ENCODE data around the gene CIAO2B.

The CIAO2B gene

DNA sequence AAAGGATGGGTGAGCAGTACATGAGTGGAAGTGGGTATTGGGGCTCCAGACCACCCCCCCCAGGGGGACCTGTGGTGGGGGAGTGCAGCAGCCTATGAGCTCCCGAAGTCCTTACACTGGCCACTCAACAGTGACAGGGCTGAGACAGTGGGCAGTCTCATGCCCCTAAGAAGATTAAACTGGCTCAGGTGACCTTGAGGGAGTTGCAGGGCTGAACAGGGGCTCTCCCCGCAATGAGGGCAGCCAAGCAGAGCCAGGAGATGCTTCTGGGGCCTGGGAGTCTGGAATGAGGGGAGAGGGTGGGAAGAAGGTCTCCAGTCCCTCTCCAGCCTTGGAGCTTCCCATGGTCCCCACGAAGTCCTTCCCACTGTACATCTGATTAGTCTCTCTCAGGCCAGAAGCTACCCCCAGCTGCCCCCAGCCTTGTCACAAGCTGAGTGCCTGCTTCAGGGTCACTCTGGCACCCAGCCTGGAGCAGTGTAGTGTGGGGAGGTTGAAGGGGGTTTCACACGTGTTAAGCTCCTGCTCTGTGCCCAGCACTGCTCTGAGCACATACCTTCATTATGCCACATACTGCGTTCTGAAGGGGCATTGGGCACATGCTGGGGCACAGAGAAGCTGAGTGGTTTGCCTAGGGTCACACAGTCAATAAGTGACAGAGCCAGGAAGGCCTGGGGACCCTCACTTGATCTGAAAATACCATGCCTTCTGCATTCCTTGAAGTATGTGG lies 14.5 kb downstream of the CIAO2B start:
- DNase-seq (ENCODE audit: low spot score) = no peak

- DNase-seq (ENCODE audit: low spot score) = no peak
Observed at GRCh38 chr16:66918803-66919568, 15.2 kb downstream of the CIAO2B start, which contains the start of gene CDH16. CDH16 (minus strand) TSS chr16:66918885; CDS start chr16:66918065, 820 bp downstream.

- no peak for DNase-seq (ENCODE audit: low spot score)
Observed at GRCh38 chr16:66918355-66918754, 15.8 kb downstream of the CIAO2B start.

DNA sequence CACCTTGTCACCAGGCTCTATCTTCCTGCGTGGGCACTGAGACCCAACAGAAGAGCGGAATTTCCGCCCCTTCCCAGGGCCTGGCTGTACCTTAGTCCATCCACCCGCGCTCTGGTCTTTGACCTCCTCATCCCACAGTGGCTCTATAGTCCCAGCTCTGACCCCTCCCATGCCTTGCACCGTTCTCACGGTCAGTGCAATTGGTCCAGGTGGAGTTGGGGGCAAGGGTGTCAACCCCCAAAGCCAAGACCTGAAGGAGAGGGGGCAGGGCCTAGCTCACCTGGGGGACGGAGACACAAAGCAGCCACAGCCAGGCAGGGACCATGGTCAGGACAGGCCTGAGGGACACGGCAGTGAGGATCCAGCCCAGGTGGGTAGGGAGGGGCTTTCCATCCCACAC lies 16.5 kb downstream of the CIAO2B start:
- no peak for DNase-seq (ENCODE audit: low spot score)

GRCh38 chr16:66916518-66916917 lies 17.7 kb downstream of the CIAO2B start:
- no peak for DNase-seq (ENCODE audit: low spot score)

- DNase-seq (ENCODE audit: low spot score) = no peak
Observed at GRCh38 chr16:66915041-66915440, 19.2 kb downstream of the CIAO2B start.

GRCh38 chr16:66914541-66914940 lies 19.7 kb downstream of the CIAO2B start:
- DNase-seq (ENCODE audit: low spot score) = no peak

- no peak for DNase-seq (ENCODE audit: low spot score)
Observed at GRCh38 chr16:66913711-66914110, 20.5 kb downstream of the CIAO2B start.

- DNase-seq (ENCODE audit: low spot score) = no peak
Observed at GRCh38 chr16:66913081-66913480, 21.1 kb downstream of the CIAO2B start.

- DNase-seq (ENCODE audit: low spot score) = no peak
Observed at GRCh38 chr16:66911801-66912200, 22.4 kb downstream of the CIAO2B start.

DNA sequence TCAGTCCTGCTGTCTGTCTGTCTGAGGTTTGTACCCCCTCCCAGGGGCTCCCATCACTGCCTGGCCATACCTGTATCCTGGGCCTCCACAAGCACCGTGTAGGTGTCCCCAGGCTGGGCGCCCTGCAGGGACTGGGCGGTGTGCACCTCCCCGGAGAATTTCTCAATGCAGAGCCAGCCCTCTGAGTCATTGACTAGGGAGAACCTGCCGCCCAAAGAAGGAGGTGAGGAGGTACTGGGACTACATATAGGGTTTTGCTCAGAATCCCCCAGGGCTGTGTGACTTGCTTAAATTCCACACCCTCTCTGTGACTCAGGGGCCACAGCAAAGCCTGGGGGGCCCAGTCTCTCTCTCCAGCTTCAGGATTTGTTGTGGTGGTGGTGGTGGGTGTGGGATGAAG lies 23.1 kb downstream of the CIAO2B start:
- no peak for DNase-seq (ENCODE audit: low spot score)

DNA sequence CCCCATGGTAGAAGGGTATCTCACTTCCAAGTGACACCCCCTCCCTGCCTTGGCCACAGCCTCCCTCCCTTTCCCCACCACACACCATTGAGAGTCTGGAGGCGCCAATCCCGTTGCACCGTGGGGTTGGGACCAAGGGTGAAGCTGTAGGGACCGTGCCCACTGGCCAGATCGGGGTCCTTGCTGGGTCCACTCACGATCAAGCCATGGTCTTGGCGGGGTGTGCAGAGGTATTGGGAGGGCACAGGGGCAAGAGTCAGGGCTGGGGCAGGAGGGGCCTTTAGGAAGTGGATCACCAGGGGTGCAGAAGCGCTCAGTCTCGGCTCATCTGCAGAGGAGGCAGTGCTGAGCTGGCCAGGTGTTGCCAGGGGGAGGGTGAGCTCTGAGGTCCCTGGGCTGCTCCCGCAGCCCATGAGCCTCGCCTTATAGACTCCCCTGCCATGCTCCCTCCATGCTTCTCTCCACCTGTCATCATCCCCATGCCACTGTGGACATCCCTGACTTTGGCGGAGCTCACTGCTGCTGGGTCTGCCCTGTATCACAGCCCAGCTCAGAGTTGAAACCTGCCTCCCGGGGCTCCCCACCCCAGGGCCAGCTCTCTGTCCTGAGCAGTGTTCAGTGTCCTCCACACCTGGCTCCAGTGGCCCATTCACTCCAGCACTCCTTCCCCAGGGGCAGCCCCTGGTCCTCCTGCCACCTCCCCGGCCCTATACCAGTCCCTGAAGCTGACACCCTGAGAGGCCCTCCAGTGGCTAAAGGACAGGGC lies 23.8 kb downstream of the CIAO2B start:
- DNase-seq (ENCODE audit: low spot score) = no peak

GRCh38 chr16:66908762-66909559 lies 25.2 kb downstream of the CIAO2B start:
- no peak for DNase-seq (ENCODE audit: low spot score)

DNA sequence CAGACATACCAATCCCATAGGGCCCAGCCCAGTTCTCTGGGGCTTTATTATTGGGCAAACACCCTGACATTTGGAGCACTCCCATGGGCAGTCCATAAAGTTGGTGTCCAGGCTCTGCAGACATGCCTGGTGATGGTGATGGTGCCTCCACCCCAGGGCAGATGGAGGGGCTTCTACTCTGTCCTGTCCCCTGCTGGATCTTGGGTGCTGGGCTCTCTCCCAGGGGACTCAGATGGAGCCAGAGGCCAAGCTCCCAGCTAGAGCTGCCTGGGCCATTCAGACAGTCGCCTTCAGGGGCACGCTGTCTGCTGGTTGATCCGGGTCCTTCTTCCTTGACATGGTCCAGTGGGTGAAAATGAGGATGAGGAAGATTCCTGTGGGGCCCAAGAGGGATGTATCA lies 26.1 kb downstream of the CIAO2B start:
- no peak for DNase-seq (ENCODE audit: low spot score)

DNA sequence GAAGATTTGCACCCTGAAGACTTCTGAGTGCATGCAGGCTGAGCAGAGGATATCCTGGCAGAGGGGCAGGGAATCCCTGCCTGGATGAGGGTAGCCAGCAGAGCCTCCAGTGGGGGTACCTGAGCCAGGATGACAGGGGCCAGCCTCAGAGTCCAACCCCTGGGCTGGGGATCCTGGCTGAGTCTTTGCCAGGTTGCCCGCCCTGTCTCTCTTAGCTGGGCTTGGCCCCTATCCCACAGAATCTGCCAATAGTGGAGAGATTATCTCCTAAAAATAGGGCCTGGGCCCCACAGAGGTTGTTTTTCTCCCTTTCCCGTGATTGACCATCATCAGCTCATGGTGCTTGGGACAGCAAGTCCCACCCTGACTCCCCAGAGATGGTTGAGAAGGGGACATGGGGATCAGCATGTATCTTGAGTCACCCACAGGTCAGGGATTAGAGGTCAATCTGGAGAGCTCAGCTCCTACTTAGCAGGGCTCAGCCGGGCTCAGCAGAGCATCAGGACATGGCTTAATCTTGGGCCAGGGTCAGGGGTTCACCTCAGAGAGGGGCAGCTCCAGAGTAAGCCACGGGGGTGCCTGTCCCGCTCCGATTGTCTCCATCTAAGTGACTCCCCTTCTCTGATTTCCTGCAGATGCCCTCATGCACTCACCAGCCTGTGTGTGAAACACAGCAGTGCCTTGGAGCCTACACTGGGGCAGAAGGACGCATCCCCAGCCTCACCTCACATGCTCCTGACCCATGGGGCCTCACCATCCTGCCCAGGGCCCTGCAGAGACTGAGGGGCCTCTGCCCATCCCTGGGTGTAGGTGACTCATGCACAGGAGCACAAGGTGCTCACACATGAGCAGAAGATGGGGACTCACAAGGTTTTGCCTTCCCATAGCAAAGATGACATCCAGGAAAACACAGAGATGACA lies 27.0 kb downstream of the CIAO2B start:
- DNase-seq (ENCODE audit: low spot score) = no peak

GRCh38 chr16:66905633-66906539 lies 28.3 kb downstream of the CIAO2B start:
- peak; percentile 77 for DNase-seq (ENCODE audit: low spot score)

DNA sequence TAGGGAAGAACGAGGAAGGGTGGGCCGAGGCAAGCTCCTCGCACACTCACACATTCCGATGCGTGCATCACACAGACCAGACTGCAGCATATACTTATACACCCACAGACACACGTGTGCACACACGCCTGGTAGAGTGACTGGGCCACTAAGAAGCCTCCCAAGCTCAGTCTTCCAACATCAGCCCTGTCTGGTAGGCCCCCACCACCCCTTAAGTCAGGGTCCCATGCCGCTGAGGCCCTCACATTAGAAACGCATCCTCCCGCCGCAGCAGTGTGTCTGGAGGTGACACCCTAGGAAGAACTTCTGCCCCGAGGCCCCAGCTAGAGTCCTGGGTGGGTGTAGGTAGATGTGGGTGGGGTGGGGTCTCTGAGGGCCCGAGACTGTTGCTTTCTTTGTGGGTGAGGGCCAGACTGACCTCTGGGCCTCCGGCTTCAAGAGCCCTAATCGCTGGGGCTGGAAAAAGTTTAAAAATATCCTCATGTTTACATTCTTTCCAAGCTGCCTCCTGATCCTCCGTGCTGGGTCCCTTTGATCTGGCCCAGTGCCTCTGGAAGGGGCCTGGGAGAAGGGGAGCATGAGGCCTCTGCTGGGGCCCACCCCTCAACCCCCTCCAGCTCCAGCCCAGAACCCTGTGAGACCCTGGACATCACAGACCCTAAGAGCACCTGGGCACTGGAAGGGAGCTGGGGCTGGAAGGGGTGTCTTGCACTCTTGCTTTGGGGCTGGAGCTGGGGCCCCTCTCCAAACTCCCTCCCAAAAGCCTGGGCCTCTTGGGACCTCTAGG lies 29.2 kb downstream of the CIAO2B start:
- no peak for DNase-seq (ENCODE audit: low spot score)

GRCh38 chr16:66904428-66904845 lies 29.8 kb downstream of the CIAO2B start:
- DNase-seq (ENCODE audit: low spot score) = no peak

Measured in SW480 (cell line).